ENCODE results near the gene STAB1. TPM values are rescaled to one million over a fixed set of nuclear protein-coding genes. Genes with fewer than 3 reads are reported as not detected.
A peak's percentile ranks its signal among the peaks of the same experiment; 100 is the strongest.
"Not testable (repeated sequence)": the region's sequence is repeated elsewhere in the genome, so short reads cannot be mapped to it uniquely, and the experiment has no call there.

STAB1 gene
- total and polyA plus RNA-seq, 5 experiments from 2014 or later = 6.1 to 9.8 TPM; not detected in 3

GRCh38 chr3:52526671-52527038, 31.5 kb downstream of the STAB1 start:
- H3K4me3 Mint-ChIP-seq, DNase-seq, POLR2A ChIA-PET, H3K4me1 Mint-ChIP-seq, ATAC-seq, H3K9me3 Mint-ChIP-seq, H3K36me3 Mint-ChIP-seq, H3K27ac Mint-ChIP-seq, H3K27me3 Mint-ChIP-seq: not testable (repeated sequence)

- no peaks in the 10 kb centered on the region for H3K9me3 Mint-ChIP-seq
- POLR2A ChIA-PET = no interaction called here
- H3K36me3 Mint-ChIP-seq = no peaks in the 10 kb centered on the region
- DNase-seq (no peak), ATAC-seq (no peak)
- H3K4me1 Mint-ChIP-seq = peaks cover 0 to 5% (median 1%) of the 10 kb centered on the region in 4 donors
- peak overlapping the region in 1 of 10 donors; percentile 8 for H3K27ac Mint-ChIP-seq
- no peaks in the 10 kb centered on the region for H3K27me3 Mint-ChIP-seq
- H3K4me3 Mint-ChIP-seq = no peak overlapping the region
Measured at GRCh38 chr3:52527039-52527731, 32.0 kb downstream of the STAB1 start.

GRCh38 chr3:52527732-52528585, 32.8 kb downstream of the STAB1 start:
- H3K27ac Mint-ChIP-seq = no peak overlapping the region
- no peaks in the 10 kb centered on the region for H3K9me3 Mint-ChIP-seq
- POLR2A ChIA-PET = no interaction called here
- peaks cover 3 to 7% (median 6%) of the 10 kb centered on the region in 4 donors for H3K4me1 Mint-ChIP-seq
- ATAC-seq (no peak), DNase-seq (no peak)
- no peak overlapping the region for H3K4me3 Mint-ChIP-seq
- H3K36me3 Mint-ChIP-seq = no peaks in the 10 kb centered on the region
- H3K27me3 Mint-ChIP-seq = no peaks in the 10 kb centered on the region

- POLR2A ChIA-PET = interaction anchor here (0.5 to 0.7 kb wide), 2 partner anchors 11 to 14 kb away, joined by 3 to 4 read pairs; no protein-coding TSS in a partner anchor
- Mint-ChIP-seq H3K9me3 (no peaks in the 10 kb centered on the region), H3K4me3 (no peak overlapping the region), H3K27ac (no peak overlapping the region), H3K36me3 (no peaks in the 10 kb centered on the region), H3K4me1 (peaks cover 3 to 7% (median 6%) of the 10 kb centered on the region in 4 donors), H3K27me3 (no peaks in the 10 kb centered on the region)
- DNase-seq = peak in 1 of 10 donors; percentile 0
- no peak for ATAC-seq
Measured at GRCh38 chr3:52528586-52529375, 33.6 kb downstream of the STAB1 start.

- Mint-ChIP-seq H3K27ac (peak overlapping the region in 1 of 10 donors; percentile 1), H3K36me3 (no peaks in the 10 kb centered on the region), H3K4me1 (peaks cover 5 to 7% (median 6%) of the 10 kb centered on the region in 4 donors), H3K9me3 (no peaks in the 10 kb centered on the region), H3K27me3 (no peaks in the 10 kb centered on the region), H3K4me3 (peak overlapping the region in 1 of 10 donors; percentile 14)
- no peak for ATAC-seq
- peak in 1 of 10 donors; percentile 0 for DNase-seq
- POLR2A ChIA-PET = interaction anchor here (0.5 to 0.7 kb wide), 2 partner anchors 12 to 13 kb away, joined by 3 to 4 read pairs; no protein-coding TSS in a partner anchor
Measured at GRCh38 chr3:52529376-52530333, 34.5 kb downstream of the STAB1 start.

GRCh38 chr3:52530918-52531826, 36.0 kb downstream of the STAB1 start:
- peak overlapping the region in 1 of 10 donors; percentile 41 for H3K4me3 Mint-ChIP-seq
- ATAC-seq (no peak), DNase-seq (peak in 1 of 10 donors; percentile 16)
- H3K36me3 Mint-ChIP-seq = no peaks in the 10 kb centered on the region
- POLR2A ChIA-PET = no interaction called here
- H3K27me3 Mint-ChIP-seq = no peaks in the 10 kb centered on the region
- H3K4me1 Mint-ChIP-seq = peaks cover 11 to 19% (median 15%) of the 10 kb centered on the region in 4 donors
- H3K27ac Mint-ChIP-seq = no peak overlapping the region
- H3K9me3 Mint-ChIP-seq = no peaks in the 10 kb centered on the region

GRCh38 chr3:52531860-52532516, 36.9 kb downstream of the STAB1 start:
- peak overlapping the region in 4 of 10 donors; percentile 22 to 79 (median 36) for H3K27ac Mint-ChIP-seq

GRCh38 chr3:52532517-52532837, 37.3 kb downstream of the STAB1 start:
- DNase-seq (peak in 5 of 10 donors; percentile 14 to 63 (median 20)), ATAC-seq (no peak)
- POLR2A ChIA-PET = interaction anchor here (1.1 kb wide), 1 partner anchor 77 kb away, joined by 3 read pairs; the partner anchor contains the start of gene NISCH
- Mint-ChIP-seq H3K4me3 (peak overlapping the region; percentile 50 to 79 (median 68)), H3K27ac (peak overlapping the region in 4 of 10 donors; percentile 31 to 79 (median 44)), H3K9me3 (no peaks in the 10 kb centered on the region), H3K27me3 (no peaks in the 10 kb centered on the region), H3K36me3 (no peaks in the 10 kb centered on the region), H3K4me1 (peaks cover 16 to 29% (median 23%) of the 10 kb centered on the region in 4 donors)

More at GRCh38 chr3:52531860-52532516, 36.9 kb downstream of the STAB1 start:
- Mint-ChIP-seq H3K27me3 (no peaks in the 10 kb centered on the region), H3K9me3 (no peaks in the 10 kb centered on the region), H3K36me3 (no peaks in the 10 kb centered on the region), H3K4me3 (peak overlapping the region in 7 of 10 donors; percentile 42 to 77 (median 61)), H3K4me1 (peaks cover 13 to 24% (median 18%) of the 10 kb centered on the region in 4 donors)
- peak in 1 of 10 donors; percentile 17 for DNase-seq
- POLR2A ChIA-PET = no interaction called here
- ATAC-seq = no peak

GRCh38 chr3:52532838-52533622, 37.9 kb downstream of the STAB1 start:
- POLR2A ChIA-PET = interaction anchor here (1.1 kb wide), 1 partner anchor 78 kb away, joined by 3 read pairs; the partner anchor contains the start of gene NISCH
- DNase-seq (peak in 6 of 10 donors; percentile 10 to 41 (median 26)), ATAC-seq (peak in 1 of 2 donors; percentile 10)
- Mint-ChIP-seq H3K4me3 (peak overlapping the region; percentile 50 to 79 (median 68)), H3K4me1 (peaks cover 21 to 34% (median 28%) of the 10 kb centered on the region in 4 donors), H3K36me3 (no peaks in the 10 kb centered on the region), H3K9me3 (no peaks in the 10 kb centered on the region), H3K27ac (peak overlapping the region in 2 of 10 donors; percentile 41 to 46), H3K27me3 (no peaks in the 10 kb centered on the region)
